Measurements from ENCODE around the gene ANKS3.

ANKS3 gene

DNA sequence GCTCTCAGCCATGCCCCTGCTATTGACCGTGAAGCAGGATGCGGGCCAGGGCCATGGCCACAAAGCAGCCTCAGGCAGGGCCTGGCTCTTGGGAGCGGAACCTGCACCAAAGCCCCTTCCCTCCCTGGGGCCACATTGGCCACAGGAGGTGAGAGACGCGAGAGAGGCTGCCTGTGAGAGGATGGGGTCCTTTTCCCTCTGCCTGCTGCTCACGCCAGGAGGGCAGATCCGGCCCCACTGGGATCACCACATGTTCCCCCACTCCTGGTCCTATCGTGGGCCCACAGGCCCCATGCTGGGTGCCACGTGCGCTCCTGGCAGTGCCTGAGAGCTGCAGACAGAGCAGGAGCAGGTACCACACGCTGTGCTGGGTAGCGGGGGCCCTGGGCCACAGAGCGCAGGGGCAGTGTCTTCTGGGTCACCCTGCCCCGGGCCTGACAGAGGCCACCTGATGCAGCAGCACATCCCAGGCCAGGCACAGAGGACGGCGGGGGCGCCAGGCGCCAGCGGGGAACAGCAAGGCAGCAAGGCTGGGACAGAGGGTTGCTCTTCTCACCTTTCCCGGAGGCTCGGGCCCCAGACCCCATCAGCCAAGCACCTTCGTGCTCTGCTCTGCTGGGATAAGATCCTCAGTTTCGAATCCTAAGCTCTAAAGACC is 49.9 kb downstream of the ANKS3 start:
- no peak for DNase-seq (ENCODE audit: low spot score)

- DNase-seq (ENCODE audit: low spot score): no peak
Measured at GRCh38 chr16:4683255-4684057, 50.6 kb downstream of the ANKS3 start.

- no peak for DNase-seq (ENCODE audit: low spot score)
Measured at GRCh38 chr16:4682616-4683254, 51.3 kb downstream of the ANKS3 start.

GRCh38 chr16:4682084-4682591 is 51.9 kb downstream of the ANKS3 start:
- no peak for DNase-seq (ENCODE audit: low spot score)

- peak; percentile 79 for DNase-seq (ENCODE audit: low spot score)
Measured at GRCh38 chr16:4681471-4682083, 52.5 kb downstream of the ANKS3 start.

DNA sequence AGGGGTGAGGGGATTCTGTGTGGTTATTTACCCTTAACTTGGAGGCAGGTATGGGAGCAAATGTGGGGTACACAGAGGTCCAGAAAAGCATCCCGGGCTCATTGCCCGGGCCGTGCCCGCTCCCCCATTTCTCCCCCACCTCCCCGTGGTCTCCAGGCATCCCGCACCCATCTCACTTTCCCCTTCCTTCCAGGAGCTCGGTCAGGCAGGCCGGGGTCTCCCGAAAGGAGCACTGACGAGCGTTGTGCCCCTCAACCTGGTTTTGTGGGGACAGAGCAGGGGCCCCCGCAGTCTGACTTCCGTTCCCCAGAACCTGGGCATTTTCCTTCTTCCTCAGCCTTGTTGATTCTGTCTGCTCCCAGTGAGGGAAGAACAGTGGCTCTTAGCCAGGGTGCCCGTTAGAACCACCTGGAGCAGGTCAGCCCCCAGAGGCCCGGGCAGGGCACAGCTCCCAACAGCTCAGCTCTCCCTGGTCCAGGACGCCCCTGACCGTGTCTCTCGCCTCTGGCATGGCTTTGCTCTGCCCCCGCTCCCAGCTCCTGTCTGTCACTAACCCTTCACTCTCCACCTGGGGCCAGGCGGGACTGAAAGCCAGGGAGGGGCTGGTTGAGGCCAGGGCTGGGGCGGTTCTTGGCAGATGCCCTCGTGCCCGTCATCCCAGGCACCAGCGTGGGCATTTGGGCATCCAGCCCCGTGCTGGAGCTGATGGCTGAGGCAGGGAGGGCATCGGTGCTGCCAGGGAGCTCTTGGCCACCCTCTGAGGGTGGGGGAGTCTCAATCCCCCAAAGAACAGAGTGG is 53.2 kb downstream of the ANKS3 start:
- DNase-seq (ENCODE audit: low spot score): no peak

DNA sequence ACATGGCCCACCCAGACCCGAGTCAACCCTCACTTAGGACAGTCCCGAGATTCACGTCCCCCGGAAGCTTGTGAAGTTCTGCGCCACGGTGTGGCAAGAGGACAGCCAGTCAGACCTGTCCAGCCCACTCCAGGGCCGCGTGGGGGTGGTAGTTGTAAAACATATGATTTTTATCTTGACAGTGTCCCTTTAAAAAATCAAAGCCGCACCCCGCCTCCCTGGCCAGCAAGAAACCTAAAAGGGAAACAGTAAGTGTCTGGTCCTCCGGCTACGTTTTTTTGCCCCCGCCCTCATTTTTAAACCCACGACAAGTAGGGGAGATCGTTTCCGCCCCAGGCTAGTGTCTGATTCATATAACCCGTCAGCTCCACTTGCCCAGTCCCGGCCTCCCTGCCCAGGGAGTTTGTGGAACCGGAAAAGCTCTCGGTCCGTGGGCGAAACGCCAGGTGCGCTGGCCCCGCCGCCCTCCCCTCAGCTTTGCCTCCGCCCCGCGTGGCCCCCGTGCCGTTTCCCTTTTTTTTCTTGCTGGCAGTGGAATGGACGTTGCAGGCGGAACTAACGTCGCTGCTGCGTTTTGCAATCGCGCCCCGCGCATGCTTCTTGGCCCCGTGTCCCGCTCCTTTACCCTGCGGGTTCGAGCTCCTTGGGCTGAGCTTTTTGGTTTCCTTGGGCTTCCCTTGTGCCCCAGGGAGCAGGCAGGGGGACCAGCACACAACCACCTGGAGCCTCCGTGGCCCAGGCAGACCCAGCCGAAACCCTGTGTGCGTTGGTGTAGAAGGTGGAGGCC is 54.0 kb downstream of the ANKS3 start:
- peak; percentile 86 for DNase-seq (ENCODE audit: low spot score)

GRCh38 chr16:4679156-4679849 is 54.8 kb downstream of the ANKS3 start:
- DNase-seq (ENCODE audit: low spot score): no peak

DNA sequence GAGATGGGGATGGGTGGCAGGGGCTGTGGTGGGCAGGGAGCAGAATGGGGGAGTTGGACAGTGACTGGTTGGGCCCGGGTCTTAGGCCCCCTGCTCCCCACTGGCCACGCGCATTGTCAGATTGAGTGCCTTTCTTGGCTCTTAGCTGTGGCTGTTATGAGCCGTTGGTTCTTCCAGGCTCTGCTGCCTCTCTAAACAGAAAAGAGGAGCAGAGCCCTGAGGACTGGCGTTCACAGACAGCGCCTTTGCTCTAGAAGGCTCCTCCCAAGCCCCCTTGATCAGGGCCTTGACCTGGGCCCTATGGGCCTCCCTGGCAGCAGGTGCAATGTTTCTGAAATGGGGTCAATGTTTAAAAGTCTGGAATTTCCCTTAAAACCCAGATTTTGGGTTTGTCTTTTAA is 55.5 kb downstream of the ANKS3 start:
- DNase-seq (ENCODE audit: low spot score): no peak

DNA sequence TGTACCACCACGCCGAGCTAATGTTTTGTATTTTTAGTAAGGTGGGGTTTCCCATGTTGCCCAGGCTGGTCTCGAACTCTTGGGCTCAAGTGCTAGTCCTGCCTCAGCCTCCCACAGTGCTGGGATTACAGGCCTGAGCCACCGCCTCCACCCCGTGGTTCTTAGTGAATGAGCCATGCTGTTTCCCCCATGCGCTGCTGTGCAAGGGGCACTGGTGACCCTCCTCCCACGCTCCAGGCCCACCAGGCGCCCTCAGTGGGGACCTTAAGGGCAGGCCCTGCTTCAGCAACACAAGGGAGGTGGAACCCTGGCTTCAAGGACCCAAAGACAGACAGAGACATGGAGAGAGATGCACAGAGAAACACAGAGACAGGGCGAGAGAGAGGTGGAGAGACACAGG is 56.1 kb downstream of the ANKS3 start:
- no peak for DNase-seq (ENCODE audit: low spot score)

DNA sequence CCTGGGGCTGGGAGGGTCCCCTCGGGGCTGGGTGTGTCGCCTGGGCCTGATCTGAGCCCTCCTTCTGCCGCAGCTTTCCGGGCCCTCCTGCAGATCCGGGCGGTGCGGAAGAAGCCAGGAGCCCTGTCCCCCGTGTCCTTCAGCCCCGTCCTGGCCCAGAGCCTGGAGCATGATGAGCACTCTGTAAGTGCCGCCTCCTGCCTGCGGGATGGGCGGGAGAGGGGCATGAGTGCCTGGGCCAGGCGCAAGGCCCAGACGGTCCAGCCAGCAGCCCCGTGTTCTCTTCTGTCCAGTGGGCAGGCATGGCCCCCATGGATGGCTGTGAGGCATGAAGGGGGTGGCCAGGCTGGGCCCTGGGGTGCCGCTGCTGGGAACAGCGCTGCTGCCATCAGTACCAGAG is 56.7 kb downstream of the ANKS3 start:
- no peak for DNase-seq (ENCODE audit: low spot score)

GRCh38 chr16:4676831-4677230 is 57.2 kb downstream of the ANKS3 start:
- DNase-seq (ENCODE audit: low spot score): no peak

DNA sequence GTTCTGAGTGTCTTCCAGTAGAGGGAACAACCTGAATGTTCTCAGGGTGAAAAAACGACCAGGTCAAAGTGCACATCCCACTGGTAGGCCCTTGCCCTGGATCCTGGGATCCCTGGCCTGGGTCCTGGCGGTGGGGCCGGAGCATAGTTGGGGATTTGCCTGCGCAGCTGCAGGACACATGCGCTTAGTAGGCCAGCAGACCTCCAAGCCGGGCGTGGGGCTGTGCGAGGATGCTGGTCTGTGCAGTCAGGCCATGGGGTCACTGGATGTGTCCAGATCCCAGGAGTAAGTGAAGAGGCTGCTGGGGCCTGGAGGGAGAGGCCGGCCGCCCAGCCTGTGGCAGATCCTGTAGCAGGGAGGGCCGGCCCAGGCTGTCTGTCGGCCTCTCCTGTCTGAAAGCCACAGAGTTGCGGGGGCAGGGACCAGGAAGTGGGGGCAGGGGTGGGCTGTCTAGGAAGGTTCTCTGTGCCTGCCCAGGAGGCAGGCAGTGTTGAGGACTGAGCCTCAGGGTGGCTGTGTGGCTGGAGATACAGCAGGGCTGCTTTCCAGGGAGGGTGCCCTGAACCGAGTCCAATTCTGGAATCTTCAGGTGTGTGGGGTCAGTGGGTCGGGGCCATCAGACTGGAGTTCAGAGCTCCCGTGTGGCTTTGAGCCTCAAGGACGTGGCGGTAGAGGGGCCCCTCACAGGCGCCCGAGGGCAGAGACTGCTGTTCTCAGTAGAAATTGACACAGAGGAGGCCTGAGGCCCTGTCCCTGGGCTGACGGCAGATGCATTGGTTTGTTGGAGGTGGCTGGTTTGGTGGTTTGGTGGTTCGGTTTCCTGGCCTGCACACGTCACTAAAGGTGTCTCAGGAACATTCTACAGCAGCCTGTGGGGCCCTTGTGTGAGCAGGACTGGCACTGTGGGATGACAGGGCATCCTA is 57.9 kb downstream of the ANKS3 start:
- no peak for DNase-seq (ENCODE audit: low spot score)

GRCh38 chr16:4674926-4675530 is 59.0 kb downstream of the ANKS3 start:
- DNase-seq (ENCODE audit: low spot score): no peak

DNA sequence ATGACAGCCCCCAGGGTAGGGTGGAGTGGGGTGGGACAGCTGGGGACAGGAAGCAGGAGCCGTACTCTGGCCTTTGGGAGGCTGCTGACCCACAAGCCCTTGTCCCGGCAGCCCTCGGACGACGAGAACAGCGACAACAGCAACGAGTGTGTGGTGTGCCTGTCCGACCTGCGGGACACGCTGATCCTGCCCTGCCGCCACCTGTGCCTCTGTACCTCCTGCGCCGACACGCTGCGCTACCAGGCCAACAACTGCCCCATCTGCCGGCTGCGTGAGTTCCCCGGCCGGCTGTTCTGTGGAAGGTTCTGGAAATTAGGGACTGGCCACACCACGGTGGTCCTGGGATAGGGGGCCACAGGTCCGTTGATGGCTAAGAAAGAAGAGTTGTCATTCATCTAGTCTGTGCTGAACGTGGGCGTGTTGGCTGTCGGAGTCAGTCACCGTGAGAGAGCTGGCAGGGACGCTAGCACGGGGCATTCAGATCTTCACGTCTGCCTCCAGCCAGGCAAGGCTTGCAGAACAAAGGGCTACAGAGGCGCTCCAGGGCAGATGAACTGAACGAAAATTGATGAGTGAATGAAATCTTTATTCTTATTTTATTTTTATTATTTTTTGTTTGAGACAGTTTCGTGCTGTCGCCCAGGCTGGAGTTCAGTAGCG is 60.6 kb downstream of the ANKS3 start:
- no peak for DNase-seq (ENCODE audit: low spot score)

- DNase-seq (ENCODE audit: low spot score): no peak
Measured at GRCh38 chr16:4668313-4668960, 65.6 kb downstream of the ANKS3 start.

DNA sequence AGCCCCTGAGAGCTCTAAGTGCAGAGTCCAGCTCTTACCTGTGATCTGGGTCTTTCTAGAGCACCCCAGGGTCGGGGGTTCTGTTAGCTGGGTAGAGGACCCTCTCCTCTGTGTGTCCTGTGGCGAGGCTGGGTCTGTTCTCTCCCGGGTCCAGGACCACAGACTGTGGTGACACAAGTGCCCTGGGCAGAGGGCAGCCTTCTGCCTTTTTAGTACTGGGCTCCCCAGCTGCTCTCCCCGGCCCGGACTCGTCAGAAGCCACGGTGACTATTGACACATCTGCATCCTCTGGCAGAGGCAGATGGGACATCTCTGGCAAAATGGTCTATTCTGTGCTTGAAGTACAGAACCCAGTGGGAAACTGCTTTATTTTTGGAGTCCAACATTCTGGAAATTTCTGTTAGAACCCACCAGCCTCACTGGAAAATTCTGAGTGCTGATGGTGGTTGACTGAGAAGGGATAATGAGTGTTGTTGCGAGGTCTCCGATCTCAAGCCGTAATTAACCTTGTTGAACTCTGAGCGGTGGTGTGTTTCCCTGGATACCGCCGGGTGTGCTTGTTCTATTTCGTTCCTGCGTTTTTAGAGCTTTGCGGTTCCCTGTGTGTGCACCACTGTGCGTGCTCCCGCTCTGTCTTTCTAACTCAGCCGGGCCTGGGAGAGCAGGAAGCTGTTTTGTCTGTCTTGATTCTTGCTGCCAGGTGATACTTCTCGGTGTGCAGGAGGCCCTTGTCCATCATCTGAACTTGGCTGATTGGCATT is 66.7 kb downstream of the ANKS3 start:
- no peak for DNase-seq (ENCODE audit: low spot score)
